ENCODE measurements around the gene PDYN. TPM values are rescaled to one million over a fixed set of nuclear protein-coding genes. Genes with fewer than 3 reads are reported as not detected.

Gene PDYN
- total and polyA plus RNA-seq, 5 donors = not detected

DNA sequence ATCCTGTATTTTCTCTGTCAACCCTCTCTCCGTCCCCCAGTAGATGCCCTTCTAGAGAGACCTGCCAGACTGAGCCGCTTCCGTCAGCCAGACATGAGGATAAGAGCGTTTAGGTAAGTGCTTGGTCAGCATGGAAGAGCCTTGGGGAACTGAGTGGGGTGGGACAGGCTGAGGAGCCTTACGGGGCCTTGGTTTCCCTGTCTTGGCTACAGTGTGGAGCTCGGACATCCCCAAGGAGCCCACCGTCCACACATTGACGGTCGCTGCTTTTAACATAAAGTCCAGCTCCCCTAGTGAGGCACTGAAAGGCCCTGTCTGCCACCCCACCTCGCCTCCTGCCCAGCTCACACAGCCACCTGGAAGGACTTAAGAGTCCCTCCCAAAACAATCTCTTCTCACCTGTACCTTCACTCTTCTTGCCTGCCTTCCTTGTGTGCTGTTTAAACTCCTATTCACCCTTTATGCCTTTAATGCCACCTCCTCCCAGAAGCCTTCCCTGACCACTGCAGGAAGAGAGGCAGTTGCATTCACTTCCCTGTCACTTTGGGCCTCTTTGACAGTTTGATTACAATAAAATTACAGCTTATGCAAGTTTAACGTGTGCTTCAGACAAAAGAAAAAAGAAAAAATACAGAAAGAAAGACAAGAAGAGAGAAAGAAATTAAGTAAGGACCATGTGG lies 42.3 kb downstream of the PDYN start:
- 77% methylated on average over 11 of the region's 11 CpGs for WGBS
- no peak overlapping the region for H3K4me3 ChIP-seq (ENCODE audit: low read length)
- no peak overlapping the region for H3K27ac ChIP-seq (ENCODE audit: low read length)
- DNase-seq (no peak), ATAC-seq (no peak)
- intact Hi-C loops (cut with DNase I) = no loop called here
- H3K9me3 ChIP-seq (ENCODE audit: control insufficient read depth, low read length) = no peaks in the 10 kb centered on the region
- no peaks in the 10 kb centered on the region for H3K27me3 ChIP-seq (ENCODE audit: control insufficient read depth, insufficient read depth)
- no peaks in the 10 kb centered on the region for H3K4me1 ChIP-seq (ENCODE audit: control insufficient read depth, insufficient read depth, low read length)

DNA sequence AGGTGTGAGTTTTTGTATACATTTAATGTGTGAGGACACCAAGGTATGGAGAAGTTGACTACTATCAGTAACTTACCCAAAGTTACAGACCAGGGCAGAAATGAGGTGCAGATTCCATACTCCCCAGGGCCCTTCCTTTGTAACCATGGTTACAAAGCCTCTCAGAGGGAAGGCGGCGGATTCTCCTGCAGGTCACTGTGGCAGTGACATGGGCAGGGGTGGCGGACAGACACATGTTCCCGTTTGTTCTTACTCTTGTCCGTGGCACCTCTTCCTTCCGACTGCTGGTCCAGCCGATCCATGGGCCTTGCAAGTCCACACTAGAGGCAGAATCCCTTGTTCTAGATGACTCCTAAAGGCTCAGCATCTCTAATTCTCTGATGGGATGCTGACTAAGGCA lies 43.0 kb downstream of the PDYN start:
- ATAC-seq (no peak), DNase-seq (no peak)
- H3K27me3 ChIP-seq (ENCODE audit: control insufficient read depth, insufficient read depth) = no peaks in the 10 kb centered on the region
- H3K4me1 ChIP-seq (ENCODE audit: control insufficient read depth, insufficient read depth, low read length) = no peaks in the 10 kb centered on the region
- no peaks in the 10 kb centered on the region for H3K9me3 ChIP-seq (ENCODE audit: control insufficient read depth, low read length)
- no peak overlapping the region for H3K27ac ChIP-seq (ENCODE audit: low read length)
- no peak overlapping the region for H3K4me3 ChIP-seq (ENCODE audit: low read length)
- WGBS = 78% methylated on average over 7 of the region's 7 CpGs
- intact Hi-C loops (cut with DNase I) = no loop called here

DNA sequence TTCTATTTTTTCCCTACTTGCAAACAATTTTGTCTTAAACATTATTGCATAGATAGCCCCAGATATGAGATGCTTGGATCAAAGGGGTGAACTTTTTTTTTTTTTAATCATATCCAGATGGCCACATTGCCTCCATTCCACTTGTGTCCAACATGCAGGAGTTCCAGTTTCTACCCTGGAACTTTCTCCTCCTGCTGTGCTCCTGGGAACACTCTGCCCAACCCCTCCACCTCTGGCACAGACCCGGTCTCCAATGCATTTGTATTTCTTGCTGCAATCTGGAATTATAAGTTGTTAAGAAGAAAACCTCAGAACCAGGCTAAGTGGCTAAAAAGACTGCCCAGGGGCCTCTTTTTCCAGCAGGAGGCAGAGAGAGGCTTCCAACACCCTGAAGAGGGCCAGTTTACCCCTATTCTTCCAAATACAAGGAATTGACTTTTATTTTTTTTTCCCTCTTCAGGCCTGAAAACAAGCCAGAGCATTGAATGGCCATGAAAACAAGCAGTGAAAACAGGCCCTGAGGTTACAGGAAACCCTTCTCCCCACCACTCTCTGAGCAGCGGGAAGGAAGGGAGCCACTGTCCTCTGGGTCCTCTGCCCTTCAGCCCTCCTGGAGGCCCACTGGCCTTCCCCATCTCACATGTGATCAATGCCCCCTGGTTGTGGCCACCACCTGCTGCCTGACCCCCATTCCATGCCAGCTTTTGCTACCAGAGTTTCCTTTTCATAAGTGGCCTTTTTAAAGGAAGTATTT lies 44.3 kb downstream of the PDYN start:
- H3K27ac ChIP-seq (ENCODE audit: low read length) = no peak overlapping the region

DNA sequence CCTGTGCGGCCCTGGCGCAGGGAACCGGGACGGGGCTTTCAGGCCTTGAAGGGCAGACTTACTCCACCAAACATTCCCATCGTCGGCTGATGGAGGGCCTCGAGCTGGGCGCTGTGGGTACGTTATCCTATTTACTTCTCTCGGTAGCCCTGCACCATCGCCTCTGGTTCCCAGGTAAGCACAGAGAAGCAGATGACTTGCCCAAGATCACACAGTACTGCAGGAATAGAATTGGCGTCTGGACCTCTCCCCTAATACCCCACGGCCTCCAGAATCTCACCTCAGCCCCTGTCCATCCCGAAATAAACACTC lies 46.4 kb downstream of the PDYN start:
- H3K4me3 ChIP-seq (ENCODE audit: low read length) = no peak overlapping the region
- 57% methylated on average over 14 of the region's 14 CpGs for WGBS
- no peak overlapping the region for H3K27ac ChIP-seq (ENCODE audit: low read length)
- no peak for DNase-seq
- H3K27me3 ChIP-seq (ENCODE audit: control insufficient read depth, insufficient read depth) = no peaks in the 10 kb centered on the region
- intact Hi-C loops (cut with DNase I) = loop anchor here in 2 of 4 donors (10.0 kb wide), 1 partner anchor 143 kb away; no protein-coding TSS in a partner anchor
- peaks cover 4% of the 10 kb centered on the region for H3K4me1 ChIP-seq (ENCODE audit: control insufficient read depth, insufficient read depth, low read length)
- no peaks in the 10 kb centered on the region for H3K9me3 ChIP-seq (ENCODE audit: control insufficient read depth, low read length)
- no peak for ATAC-seq

More for the DNA sequence above, 44.3 kb downstream of the PDYN start:
- ATAC-seq (no peak), DNase-seq (no peak)
- intact Hi-C loops (cut with DNase I) = loop anchor here in 2 of 4 donors (10.0 kb wide), 1 partner anchor 145 kb away; no protein-coding TSS in a partner anchor
- H3K9me3 ChIP-seq (ENCODE audit: control insufficient read depth, low read length) = no peaks in the 10 kb centered on the region
- H3K27me3 ChIP-seq (ENCODE audit: control insufficient read depth, insufficient read depth) = no peaks in the 10 kb centered on the region
- WGBS = 54% methylated on average over 2 of the region's 2 CpGs
- no peak overlapping the region for H3K4me3 ChIP-seq (ENCODE audit: low read length)
- no peaks in the 10 kb centered on the region for H3K4me1 ChIP-seq (ENCODE audit: control insufficient read depth, insufficient read depth, low read length)

DNA sequence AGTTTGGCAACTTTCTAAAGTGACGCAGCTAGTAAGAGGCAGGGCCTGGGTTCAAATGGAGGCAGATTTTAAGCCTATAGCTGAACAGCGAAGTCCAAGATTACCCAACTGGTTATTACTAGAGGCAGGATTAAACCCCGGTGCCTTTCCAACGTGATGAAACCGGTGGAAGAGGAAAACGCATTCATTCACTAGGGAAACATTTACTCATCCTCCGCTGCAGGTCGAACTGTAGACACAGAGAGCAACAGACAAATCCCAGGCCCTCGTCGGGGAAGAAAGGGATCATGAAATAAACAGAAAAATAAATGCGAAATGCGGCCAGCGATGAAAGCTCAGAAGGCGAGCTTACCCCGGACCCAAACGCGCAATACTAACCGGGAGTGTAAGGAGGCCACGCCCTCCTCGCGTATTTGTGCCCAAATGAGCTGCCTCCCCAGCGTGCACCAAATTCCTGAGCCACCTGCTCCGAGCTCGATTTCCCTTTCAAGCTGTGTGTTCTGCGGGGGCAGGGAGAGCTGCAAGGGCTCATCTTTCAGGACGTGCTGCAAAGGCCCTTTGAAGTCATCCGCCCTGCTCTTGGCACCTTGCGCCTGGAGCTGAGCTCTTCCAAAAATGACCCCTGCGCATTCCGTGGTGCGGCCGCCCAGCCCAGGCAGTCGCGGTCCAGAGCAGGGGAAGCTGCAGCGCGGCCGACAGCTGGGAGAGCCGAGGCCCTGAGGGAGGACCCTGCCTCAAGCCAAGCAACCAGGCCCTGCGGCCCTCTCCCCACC lies 46.9 kb downstream of the PDYN start:
- Histone ChIP-seq H3K4me1 (ENCODE audit: control insufficient read depth, insufficient read depth, low read length) (peaks cover 4% of the 10 kb centered on the region), H3K4me3 (ENCODE audit: low read length) (no peak overlapping the region), H3K9me3 (ENCODE audit: control insufficient read depth, low read length) (no peaks in the 10 kb centered on the region), H3K27me3 (ENCODE audit: control insufficient read depth, insufficient read depth) (no peaks in the 10 kb centered on the region), H3K27ac (ENCODE audit: low read length) (no peak overlapping the region)
- intact Hi-C loops (cut with DNase I) = loop anchor here in 2 of 4 donors (10.0 kb wide), 1 partner anchor 142 kb away; no protein-coding TSS in a partner anchor
- WGBS = 7% methylated on average over 39 of the region's 39 CpGs
- no peak for ATAC-seq
- peak; percentile 55 to 81 (median 71) for DNase-seq

DNA sequence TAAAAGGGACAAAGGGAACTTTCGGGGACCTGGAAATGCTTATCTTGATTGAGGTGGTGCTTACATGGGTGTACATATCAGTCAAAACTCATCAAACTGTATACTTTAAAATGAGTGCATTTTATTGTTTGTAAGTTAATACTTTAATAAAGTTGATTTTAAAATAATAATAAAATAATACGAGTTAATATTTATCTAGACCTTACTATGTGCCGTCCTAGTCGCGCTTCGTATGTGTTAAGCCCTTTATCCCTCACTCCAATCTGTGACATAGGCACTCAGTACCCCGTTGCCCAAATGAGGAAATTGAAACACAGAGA lies 47.5 kb downstream of the PDYN start:
- intact Hi-C loops (cut with DNase I) = loop anchor here in 2 of 4 donors (10.0 kb wide), 1 partner anchor 142 kb away; no protein-coding TSS in a partner anchor
- no peak overlapping the region for H3K27ac ChIP-seq (ENCODE audit: low read length)
- no peaks in the 10 kb centered on the region for H3K27me3 ChIP-seq (ENCODE audit: control insufficient read depth, insufficient read depth)
- no peaks in the 10 kb centered on the region for H3K9me3 ChIP-seq (ENCODE audit: control insufficient read depth, low read length)
- DNase-seq (no peak), ATAC-seq (no peak)
- no peak overlapping the region for H3K4me3 ChIP-seq (ENCODE audit: low read length)
- 64% methylated on average over 7 of the region's 7 CpGs for WGBS
- H3K4me1 ChIP-seq (ENCODE audit: control insufficient read depth, insufficient read depth, low read length) = peaks cover 6% of the 10 kb centered on the region

DNA sequence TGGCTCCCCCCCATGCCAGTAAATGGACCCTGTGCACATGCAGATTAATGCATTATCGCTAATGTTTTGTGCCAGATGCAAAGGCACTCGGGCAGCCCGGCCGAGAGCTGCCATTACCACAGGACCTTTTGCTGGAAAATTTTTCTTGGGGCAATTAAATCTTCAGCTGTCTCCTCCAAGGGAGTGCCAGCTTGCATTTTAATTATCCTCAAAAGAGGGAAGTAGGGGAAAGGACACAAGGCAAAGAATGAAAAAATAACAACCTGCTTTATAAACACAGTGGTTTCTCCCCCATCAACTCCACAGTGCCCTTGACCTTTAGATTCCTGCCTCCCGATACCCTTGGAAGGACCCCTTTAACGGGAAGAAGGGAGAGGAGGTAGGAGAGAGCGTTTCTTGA lies 48.2 kb downstream of the PDYN start:
- H3K9me3 ChIP-seq (ENCODE audit: control insufficient read depth, low read length) = no peaks in the 10 kb centered on the region
- ATAC-seq = no peak
- no peaks in the 10 kb centered on the region for H3K27me3 ChIP-seq (ENCODE audit: control insufficient read depth, insufficient read depth)
- intact Hi-C loops (cut with DNase I) = loop anchor here in 2 of 4 donors (10.0 kb wide), 1 partner anchor 141 kb away; no protein-coding TSS in a partner anchor
- no peak for DNase-seq
- peaks cover 8% of the 10 kb centered on the region for H3K4me1 ChIP-seq (ENCODE audit: control insufficient read depth, insufficient read depth, low read length)
- 78% methylated on average over 7 of the region's 7 CpGs for WGBS
- H3K4me3 ChIP-seq (ENCODE audit: low read length) = no peak overlapping the region
- no peak overlapping the region for H3K27ac ChIP-seq (ENCODE audit: low read length)

DNA sequence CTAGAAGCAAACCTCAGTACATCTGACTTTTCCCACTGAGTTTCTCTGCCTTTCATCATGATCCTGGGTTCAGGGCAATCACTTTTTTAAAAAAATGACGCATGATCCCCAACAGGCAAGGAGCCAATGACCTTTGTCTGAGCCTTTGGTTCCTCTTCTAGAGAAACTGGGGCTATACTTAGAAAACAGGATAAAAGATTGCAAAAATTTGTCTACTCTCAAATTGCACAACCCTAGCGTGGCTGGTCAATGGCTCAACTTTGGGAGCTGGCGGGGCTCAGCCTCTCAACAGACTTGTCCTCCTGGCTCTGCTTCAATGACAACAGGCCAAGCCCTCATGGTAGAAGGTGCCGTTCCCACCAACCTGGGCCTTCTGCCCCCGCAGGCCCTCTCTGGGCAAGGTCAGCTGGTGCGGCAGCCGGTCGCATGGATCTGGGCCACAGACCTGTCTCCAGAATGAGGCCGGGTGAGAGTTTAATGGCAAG lies 48.7 kb downstream of the PDYN start:
- intact Hi-C loops (cut with DNase I) = loop anchor here in 2 of 4 donors (10.0 kb wide), 1 partner anchor 140 kb away; no protein-coding TSS in a partner anchor
- no peak overlapping the region for H3K27ac ChIP-seq (ENCODE audit: low read length)
- H3K4me3 ChIP-seq (ENCODE audit: low read length) = no peak overlapping the region
- peaks cover 8% of the 10 kb centered on the region for H3K4me1 ChIP-seq (ENCODE audit: control insufficient read depth, insufficient read depth, low read length)
- H3K27me3 ChIP-seq (ENCODE audit: control insufficient read depth, insufficient read depth) = no peaks in the 10 kb centered on the region
- ATAC-seq (peak; percentile 64 to 70), DNase-seq (peak; percentile 86 to 91 (median 86))
- 58% methylated on average over 9 of the region's 9 CpGs for WGBS
- no peaks in the 10 kb centered on the region for H3K9me3 ChIP-seq (ENCODE audit: control insufficient read depth, low read length)

DNA sequence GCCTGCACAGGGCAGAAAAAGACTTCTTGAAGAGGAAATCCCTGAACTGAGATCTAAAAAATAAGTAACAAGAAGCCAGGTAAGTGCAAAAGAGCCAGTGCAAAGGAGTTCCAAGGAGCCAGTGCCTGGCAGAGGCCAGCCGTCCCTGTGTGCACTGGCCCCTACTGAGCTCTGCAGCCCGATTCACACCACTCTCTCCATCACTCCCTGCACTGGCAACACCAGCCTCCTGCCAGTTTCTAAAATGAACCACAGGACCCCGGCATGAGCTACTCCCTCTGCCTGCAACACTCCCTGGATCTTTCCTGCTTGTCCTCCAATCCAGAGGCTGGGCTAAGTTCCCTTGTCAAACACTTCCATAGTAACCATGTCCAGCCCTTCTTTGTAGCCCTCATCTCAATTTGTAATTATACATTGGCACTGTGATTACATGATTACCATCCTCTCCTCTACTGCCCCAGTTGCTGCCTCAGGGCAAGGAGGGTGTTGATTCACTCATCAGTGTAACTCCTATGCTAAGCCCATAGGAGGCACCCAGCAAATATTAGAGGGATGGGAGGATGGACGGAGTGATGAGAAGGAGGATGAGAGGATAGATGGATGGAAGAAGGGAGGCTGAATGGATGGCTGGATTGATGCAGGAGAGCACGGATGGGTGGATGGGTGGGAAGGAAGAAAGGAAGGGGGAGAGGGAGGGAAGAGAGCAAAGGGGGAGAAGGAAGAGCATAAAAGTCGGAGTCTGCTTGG lies 49.3 kb downstream of the PDYN start:
- 73% methylated on average over 6 of the region's 6 CpGs for WGBS
- ATAC-seq (no peak), DNase-seq (no peak)
- Histone ChIP-seq H3K27ac (ENCODE audit: low read length) (no peak overlapping the region), H3K4me1 (ENCODE audit: control insufficient read depth, insufficient read depth, low read length) (peaks cover 8% of the 10 kb centered on the region), H3K9me3 (ENCODE audit: control insufficient read depth, low read length) (no peaks in the 10 kb centered on the region), H3K27me3 (ENCODE audit: control insufficient read depth, insufficient read depth) (no peaks in the 10 kb centered on the region), H3K4me3 (ENCODE audit: low read length) (no peak overlapping the region)
- intact Hi-C loops (cut with DNase I) = loop anchor here in 2 of 4 donors (10.0 kb wide), 1 partner anchor 140 kb away; no protein-coding TSS in a partner anchor

DNA sequence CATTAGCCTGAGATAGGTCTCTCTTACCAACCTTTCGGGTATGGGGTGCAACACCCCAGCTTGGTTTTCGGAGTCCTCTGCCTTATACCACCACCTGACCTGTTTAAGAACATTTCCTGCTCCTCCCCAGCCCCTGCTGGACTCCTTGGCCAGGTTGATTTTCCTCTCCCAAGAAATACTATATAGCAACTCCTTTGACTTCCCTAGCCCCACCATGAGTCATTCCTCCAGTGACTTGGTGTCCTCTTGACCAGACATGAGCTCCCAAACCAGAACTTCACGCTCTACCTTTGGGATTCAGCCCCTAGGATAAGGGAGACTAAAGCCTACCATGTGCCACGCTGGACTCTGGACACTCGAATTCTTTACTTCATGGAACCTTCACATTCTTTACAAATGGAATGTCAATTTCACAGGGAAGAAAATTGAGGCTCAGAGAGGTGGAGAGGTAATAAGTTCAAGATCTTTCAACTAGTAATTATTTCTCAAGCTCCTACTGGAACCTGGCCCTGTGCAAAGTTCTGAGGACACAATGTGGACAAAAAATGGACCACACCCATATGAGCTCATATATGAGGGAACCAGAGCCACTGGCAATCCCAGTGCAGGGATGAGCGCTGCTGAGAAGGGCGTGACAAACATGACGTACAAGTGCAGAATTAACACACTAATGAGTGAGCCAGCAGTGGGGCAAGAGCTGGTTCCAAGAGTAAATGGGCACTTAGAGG lies 50.4 kb downstream of the PDYN start:
- Histone ChIP-seq H3K9me3 (ENCODE audit: control insufficient read depth, low read length) (no peaks in the 10 kb centered on the region), H3K27me3 (ENCODE audit: control insufficient read depth, insufficient read depth) (no peaks in the 10 kb centered on the region), H3K4me3 (ENCODE audit: low read length) (no peak overlapping the region), H3K27ac (ENCODE audit: low read length) (no peak overlapping the region), H3K4me1 (ENCODE audit: control insufficient read depth, insufficient read depth, low read length) (peaks cover 8% of the 10 kb centered on the region)
- intact Hi-C loops (cut with DNase I) = loop anchor here in 2 of 4 donors (10.0 kb wide), 1 partner anchor 139 kb away; no protein-coding TSS in a partner anchor
- DNase-seq (peak; percentile 55 to 81 (median 80)), ATAC-seq (peak; percentile 47 to 70)
- WGBS = 69% methylated on average over 8 of the region's 8 CpGs
